ENCODE results near the gene NDRG2. TPM values are rescaled to one million over a fixed set of nuclear protein-coding genes. Genes with fewer than 3 reads are reported as not detected.
A peak's percentile ranks its signal among the peaks of the same experiment; 100 is the strongest.

Gene NDRG2
- total and polyA plus RNA-seq, 11 donors, result 187 to 661 (median 314) TPM

- ATAC-seq (no peak), DNase-seq (peak in 1 of 5 donors; percentile 63)
- H3K36me3 ChIP-seq, result peaks cover 0 to 70% (median 61%) of the 10 kb centered on the region in 9 donors
- no peaks in the 10 kb centered on the region for H3K27me3 ChIP-seq
- 68 to 76% (median 70%) methylated on average over 28 of the region's 28 CpGs for WGBS, 4 donors
- intact Hi-C loops (cut with DNase I), result loop anchor here in 4 of 10 donors (5.0 kb wide), 3 partner anchors 75 to 90 kb away; partner anchors contain the start of gene TMEM253 (in 1 of the 4)
- peaks cover 0 to 42% (median 10%) of the 10 kb centered on the region in 12 donors for H3K4me1 ChIP-seq
- H3K4me3 ChIP-seq, result no peak overlapping the region
- no peaks in the 10 kb centered on the region for H3K9me3 ChIP-seq
- H3K27ac ChIP-seq, result no peak overlapping the region
- TF ChIP-seq CTCF (IDR thresholded peaks at IDR 0.05), result no peak
- no peak for TF ChIP-seq POLR2A (IDR thresholded peaks at IDR 0.05)
These were observed 7.2 kb downstream of the NDRG2 start for GRCh38 chr14:21017528-21018245.

GRCh38 chr14:21016413-21017190, 8.3 kb downstream of the NDRG2 start:
- DNase-seq (no peak), ATAC-seq (no peak)
- peaks cover 0 to 59% (median 52%) of the 10 kb centered on the region in 9 donors for H3K36me3 ChIP-seq
- no peaks in the 10 kb centered on the region for H3K27me3 ChIP-seq
- 51 to 58% (median 56%) methylated on average over 9 of the region's 9 CpGs for WGBS, 4 donors
- H3K4me3 ChIP-seq, result no peak overlapping the region
- TF ChIP-seq POLR2A (IDR thresholded peaks at IDR 0.05) (no peak), CTCF (IDR thresholded peaks at IDR 0.05) (no peak)
- no peaks in the 10 kb centered on the region for H3K9me3 ChIP-seq
- intact Hi-C loops (cut with DNase I), result loop anchor here in 4 of 10 donors (5.0 kb wide), 3 partner anchors 76 to 91 kb away; partner anchors contain the start of gene TMEM253 (in 1 of the 4)
- no peak overlapping the region for H3K27ac ChIP-seq
- peaks cover 0 to 31% (median 7%) of the 10 kb centered on the region in 12 donors for H3K4me1 ChIP-seq

GRCh38 chr14:21015312-21015711, 9.5 kb downstream of the NDRG2 start:
- H3K4me3 ChIP-seq, result no peak overlapping the region
- H3K36me3 ChIP-seq, result peaks cover 0 to 46% (median 39%) of the 10 kb centered on the region in 9 donors
- ATAC-seq (peak in 1 of 4 donors; percentile 35), DNase-seq (no peak)
- peaks cover 0 to 27% (median 7%) of the 10 kb centered on the region in 12 donors for H3K4me1 ChIP-seq
- H3K27ac ChIP-seq, result peak overlapping the region in 4 of 12 donors; percentile 9 to 28 (median 18)
- H3K27me3 ChIP-seq, result no peaks in the 10 kb centered on the region
- WGBS, 4 donors, result 67 to 75% (median 69%) methylated on average over 6 of the region's 6 CpGs
- intact Hi-C loops (cut with DNase I), result loop anchor here in 6 of 10 donors (1.0 to 5.0 kb wide), 8 partner anchors 23 to 92 kb away; partner anchors contain the start of gene TMEM253 (in 1 of the 6)
- H3K9me3 ChIP-seq, result no peaks in the 10 kb centered on the region
- TF ChIP-seq POLR2A (IDR thresholded peaks at IDR 0.05) (no peak), CTCF (IDR thresholded peaks at IDR 0.05) (no peak)
